Naive thymus-derived CD4-positive, alpha-beta T cell (primary cell): Measurements from ENCODE around the gene FES. TPM values are rescaled to one million over a fixed set of nuclear protein-coding genes. Genes with fewer than 3 reads are reported as not detected.
"Not testable (repeated sequence)": the region's sequence is repeated elsewhere in the genome, so short reads cannot be mapped to it uniquely, and the experiment has no call there.

Experiments
- ATAC-seq: fragments of 150-1000 bp; cut with Tn5 transposase; 2 replicates; pipeline ENCODE4 v1.10.0; 2021; ENCODE audit warnings: mild to moderate bottlenecking, moderate library complexity
- CTCF ChIA-PET: fragments of 350-600 bp; sonication (Branson Sonifier 250); formaldehyde crosslinking; loops from one replicate; lab custom pipeline; 2021; ENCODE audit warnings: antibody characterized with exemption; lab: Charles Lee
- POLR2A ChIA-PET: fragments of 350-600 bp; sonication (Branson Sonifier 250); formaldehyde crosslinking; loops from one replicate; lab custom pipeline; 2021; ENCODE audit warnings: antibody characterized with exemption, inconsistent platforms; lab: Charles Lee
- DNase-seq, 9 donors: peaks; one replicate each; pipeline versions ENCODE4 v3.0.0 to v3.0.0-alpha.2; 2020 to 2022; ENCODE audit warnings: mixed read lengths in 1 of 9
- H3K27ac ChIP-seq: one replicate; pipeline ENCODE4 v1.7.0; 2013; ENCODE audit warnings: mild to moderate bottlenecking, low read depth, low read length, moderate library complexity
- H3K27me3 ChIP-seq, 2 donors: one replicate each; pipeline ENCODE4 v1.7.0; 2013; ENCODE audit warnings: low read length in 2 of 2, mild to moderate bottlenecking in 2 of 2, moderate library complexity in 2 of 2; ENCODE audit not compliant: control insufficient read depth in 2 of 2, insufficient read depth in 2 of 2
- H3K36me3 ChIP-seq, 3 experiments: 1 replicate in 2 of 3; 2 replicates in 1 of 3; pipeline ENCODE4 v1.7.0; 2013; ENCODE audit warnings: low read length in 3 of 3, mild to moderate bottlenecking in 3 of 3, moderate library complexity in 1 of 3; ENCODE audit not compliant: insufficient read depth in 3 of 3, control insufficient read depth in 2 of 3
- H3K4me1 ChIP-seq, 2 donors: one replicate each; pipeline ENCODE4 v1.7.0; 2013; ENCODE audit warnings: low read length in 2 of 2, mild to moderate bottlenecking in 2 of 2, moderate library complexity in 1 of 2; ENCODE audit not compliant: control insufficient read depth in 2 of 2, insufficient read depth in 2 of 2
- H3K4me3 ChIP-seq: 2 replicates; pipeline ENCODE4 v1.7.0; 2013; ENCODE audit warnings: mild to moderate bottlenecking, low read length
- H3K9me3 ChIP-seq, 3 experiments: 1 replicate in 2 of 3; 2 replicates in 1 of 3; pipeline ENCODE4 v1.7.0; 2013; ENCODE audit warnings: low read length in 3 of 3; ENCODE audit not compliant: control insufficient read depth in 2 of 3
- H3K27ac Mint-ChIP-seq, 9 donors: one replicate each; pipeline ENCODE4 v1.8.0; 2020 to 2022; ENCODE audit warnings: mixed read lengths in 9 of 9, mild to moderate bottlenecking in 8 of 9, moderate library complexity in 5 of 9, inconsistent platforms in 2 of 9
- H3K27me3 Mint-ChIP-seq, 5 donors: one replicate each; pipeline ENCODE4 v1.8.0; 2021 to 2022; ENCODE audit warnings: mixed read lengths in 5 of 5, mild to moderate bottlenecking in 1 of 5
- H3K36me3 Mint-ChIP-seq, 5 donors: one replicate each; pipeline ENCODE4 v1.8.0; 2020 to 2022; ENCODE audit warnings: mixed read lengths in 5 of 5, mild to moderate bottlenecking in 3 of 5, inconsistent platforms in 1 of 5
- H3K4me1 Mint-ChIP-seq, 7 donors: one replicate each; pipeline ENCODE4 v1.8.0; 2020 to 2022; ENCODE audit warnings: mixed read lengths in 7 of 7, mild to moderate bottlenecking in 3 of 7, inconsistent platforms in 1 of 7
- H3K4me3 Mint-ChIP-seq, 10 donors: one replicate each; pipeline ENCODE4 v1.8.0; 2020 to 2022; ENCODE audit warnings: mild to moderate bottlenecking in 10 of 10, mixed read lengths in 10 of 10, moderate library complexity in 6 of 10, inconsistent platforms in 2 of 10
- H3K9me3 Mint-ChIP-seq, 11 donors: one replicate each; pipeline ENCODE4 v1.8.0; 2020 to 2022; ENCODE audit warnings: mixed read lengths in 11 of 11, mild to moderate bottlenecking in 4 of 11, inconsistent platforms in 1 of 11, moderate library complexity in 1 of 11
- intact Hi-C, 2 donors: fragments of 100-400 bp; cut with micrococcal nuclease; formaldehyde crosslinking; loops; one replicate each; pipeline ENCODE4 v1.15.1; 2023
- polyA plus RNA-seq, 2 donors: library from polyadenylated mRNA; unstranded; fragments of 300-500 nt; fragmentation: Illumina TruSeq; gene quantifications; one replicate each; pipeline ENCODE4 v1.2.3, GENCODE V29; 2021
- total RNA-seq, 6 experiments: library from RNA in 5 of 6; stranded (reverse) in 5 of 6; gene quantifications; 1 replicate in 5 of 6; 2 replicates in 1 of 6; pipeline ENCODE4 v1.2.3 and lab custom pipeline; 2021 to 2026

Gene FES
- total and polyA plus RNA-seq, 7 experiments from 2014 or later = 2.3 to 78.6 (median 9.1) TPM; not detected in 2

DNA sequence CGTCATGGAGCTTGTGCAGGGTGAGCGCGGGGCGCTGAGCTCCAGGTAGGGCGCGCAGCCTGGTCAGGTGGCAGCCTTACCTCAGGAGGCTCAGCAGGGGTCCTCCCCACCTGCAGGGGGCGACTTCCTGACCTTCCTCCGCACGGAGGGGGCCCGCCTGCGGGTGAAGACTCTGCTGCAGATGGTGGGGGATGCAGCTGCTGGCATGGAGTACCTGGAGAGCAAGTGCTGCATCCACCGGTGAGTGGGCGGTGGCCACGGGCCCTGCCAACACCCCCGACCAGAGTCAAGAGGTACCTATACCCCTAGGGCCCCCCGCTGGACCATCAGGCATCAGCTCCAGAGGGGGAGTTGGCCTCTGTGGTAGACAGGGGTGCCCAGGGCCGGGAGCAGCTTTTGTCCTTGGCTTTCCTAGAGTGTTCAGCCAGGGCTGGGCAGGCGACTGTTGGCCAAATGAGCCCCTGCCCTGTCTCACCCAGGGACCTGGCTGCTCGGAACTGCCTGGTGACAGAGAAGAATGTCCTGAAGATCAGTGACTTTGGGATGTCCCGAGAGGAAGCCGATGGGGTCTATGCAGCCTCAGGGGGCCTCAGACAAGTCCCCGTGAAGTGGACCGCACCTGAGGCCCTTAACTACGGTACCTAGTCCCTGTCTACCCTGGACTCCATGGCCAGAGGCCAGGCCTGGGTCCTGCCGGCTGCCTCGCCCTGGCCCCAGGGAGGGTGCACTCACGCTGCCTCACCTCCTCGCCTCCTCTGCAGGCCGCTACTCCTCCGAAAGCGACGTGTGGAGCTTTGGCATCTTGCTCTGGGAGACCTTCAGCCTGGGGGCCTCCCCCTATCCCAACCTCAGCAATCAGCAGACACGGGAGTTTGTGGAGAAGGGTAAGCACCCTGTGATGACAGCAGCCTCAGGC lies 9.1 kb downstream of the FES start:
- Histone ChIP-seq H3K27me3 (no peaks in the 10 kb centered on the region), H3K36me3 (no peaks in the 10 kb centered on the region), H3K4me1 (peaks cover 0 to 7% of the 10 kb centered on the region in 2 donors), H3K4me3 (no peak overlapping the region), H3K9me3 (no peaks in the 10 kb centered on the region), H3K27ac (no peak overlapping the region)
- Mint-ChIP-seq H3K27ac (no peak overlapping the region), H3K4me3 (no peak overlapping the region), H3K4me1 (peaks cover 0 to 6% (median 0%) of the 10 kb centered on the region in 7 donors), H3K27me3 (peaks cover 0 to 2% (median 0%) of the 10 kb centered on the region in 5 donors), H3K36me3 (peaks cover 0 to 25% (median 0%) of the 10 kb centered on the region in 5 donors), H3K9me3 (peaks cover 0 to 1% (median 0%) of the 10 kb centered on the region in 11 donors)
- ChIA-PET POLR2A (interaction anchor here (0.6 kb wide), 1 partner anchor 31 kb away, joined by 3 read pairs; no protein-coding TSS in a partner anchor), CTCF (no interaction called here)
- ATAC-seq (no peak), DNase-seq (no peak)
- intact Hi-C loops = no loop called here

DNA sequence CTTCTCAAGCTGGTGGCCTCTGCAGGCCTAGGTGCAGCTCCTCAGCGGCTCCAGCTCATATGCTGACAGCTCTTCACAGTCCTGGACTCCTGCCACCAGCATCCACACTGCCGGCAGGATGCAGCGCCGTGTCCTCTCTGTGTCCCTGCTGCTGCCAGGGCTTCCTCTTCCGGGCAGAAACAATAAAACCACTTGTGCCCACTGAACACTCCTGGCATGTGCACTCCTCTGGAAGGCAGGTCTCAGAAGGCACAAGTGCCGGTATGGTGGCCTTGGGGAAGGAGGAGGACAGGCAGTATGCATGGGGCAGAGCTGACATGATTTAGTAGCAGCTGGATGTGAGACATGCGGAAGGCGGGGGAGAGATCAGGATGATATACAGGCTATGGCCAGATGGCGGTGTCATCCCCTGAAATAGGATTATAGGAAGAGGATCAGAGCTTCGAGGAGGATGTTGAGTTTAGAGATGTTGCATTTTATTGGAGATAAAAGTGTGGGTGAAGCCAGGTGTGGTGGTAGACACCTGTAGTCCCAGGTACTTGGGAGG lies 11.3 kb downstream of the FES start:
- peak overlapping the region in 1 of 9 donors; percentile 74 for H3K27ac Mint-ChIP-seq
- POLR2A ChIA-PET = interaction anchor here (0.6 kb wide), 1 partner anchor 218 kb away, joined by 3 read pairs; no protein-coding TSS in a partner anchor
- no peaks in the 10 kb centered on the region for H3K4me1 ChIP-seq

DNA sequence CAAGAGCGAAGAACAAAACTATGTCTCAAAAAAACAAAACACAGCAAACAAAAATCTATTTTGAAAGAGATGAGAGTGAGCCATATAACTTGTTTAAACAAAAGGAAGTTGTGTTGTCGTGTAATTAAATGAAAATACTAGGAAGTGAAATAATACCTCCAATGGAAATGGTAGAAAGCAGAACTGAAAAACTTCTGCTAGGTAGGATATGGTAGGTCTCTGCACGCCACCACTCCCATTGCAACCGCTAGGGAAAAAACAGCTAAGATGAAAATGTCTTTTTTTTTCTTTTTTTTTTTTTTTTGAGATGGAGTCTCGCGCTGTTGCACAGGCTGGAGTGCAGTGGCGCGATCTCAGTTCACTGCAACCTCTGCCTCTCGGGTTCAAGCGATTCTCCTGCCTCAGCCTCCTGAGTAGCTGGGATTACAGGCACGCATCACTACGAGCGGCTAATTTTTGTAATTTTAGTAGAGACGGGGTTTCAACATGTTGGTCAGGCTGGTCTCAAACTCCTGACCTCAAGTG lies 12.9 kb downstream of the FES start:
- ChIA-PET CTCF (interaction anchor here (0.8 to 1.2 kb wide), 2 partner anchors 12 to 35 kb away, joined by 4 read pairs; partner anchors contain the start of gene HDDC3), POLR2A (interaction anchor here (1.2 to 1.3 kb wide), 2 partner anchors 11 to 34 kb away, joined by 3 read pairs; no protein-coding TSS in a partner anchor)
- peaks cover 0 to 15% (median 0%) of the 10 kb centered on the region in 5 donors for H3K36me3 Mint-ChIP-seq
- H3K4me3 ChIP-seq, DNase-seq, H3K4me3 Mint-ChIP-seq, H3K4me1 ChIP-seq, intact Hi-C loops, H3K27ac ChIP-seq, H3K27me3 ChIP-seq, H3K9me3 ChIP-seq, H3K36me3 ChIP-seq, H3K9me3 Mint-ChIP-seq, H3K27me3 Mint-ChIP-seq: not testable (repeated sequence)
- peaks cover 0 to 21% (median 12%) of the 10 kb centered on the region in 7 donors for H3K4me1 Mint-ChIP-seq
- peak; percentile 63 for ATAC-seq
- peak overlapping the region in 1 of 9 donors; percentile 51 for H3K27ac Mint-ChIP-seq

More for the DNA sequence above, 11.3 kb downstream of the FES start:
- Mint-ChIP-seq H3K4me3 (no peak overlapping the region), H3K36me3 (peaks cover 0 to 18% (median 0%) of the 10 kb centered on the region in 5 donors), H3K27me3 (no peaks in the 10 kb centered on the region), H3K4me1 (peaks cover 0 to 9% (median 0%) of the 10 kb centered on the region in 7 donors), H3K9me3 (peaks cover 0 to 1% (median 0%) of the 10 kb centered on the region in 11 donors)
- Histone ChIP-seq H3K9me3 (no peaks in the 10 kb centered on the region), H3K36me3 (no peaks in the 10 kb centered on the region), H3K27me3 (no peaks in the 10 kb centered on the region), H3K27ac (no peak overlapping the region), H3K4me3 (no peak overlapping the region)
- ATAC-seq = no peak
- CTCF ChIA-PET = interaction anchor here (0.6 to 1.5 kb wide), 2 partner anchors 8 to 9 kb away, joined by 3 to 5 read pairs; no protein-coding TSS in a partner anchor
- intact Hi-C loops = no loop called here
- DNase-seq = no peak

DNA sequence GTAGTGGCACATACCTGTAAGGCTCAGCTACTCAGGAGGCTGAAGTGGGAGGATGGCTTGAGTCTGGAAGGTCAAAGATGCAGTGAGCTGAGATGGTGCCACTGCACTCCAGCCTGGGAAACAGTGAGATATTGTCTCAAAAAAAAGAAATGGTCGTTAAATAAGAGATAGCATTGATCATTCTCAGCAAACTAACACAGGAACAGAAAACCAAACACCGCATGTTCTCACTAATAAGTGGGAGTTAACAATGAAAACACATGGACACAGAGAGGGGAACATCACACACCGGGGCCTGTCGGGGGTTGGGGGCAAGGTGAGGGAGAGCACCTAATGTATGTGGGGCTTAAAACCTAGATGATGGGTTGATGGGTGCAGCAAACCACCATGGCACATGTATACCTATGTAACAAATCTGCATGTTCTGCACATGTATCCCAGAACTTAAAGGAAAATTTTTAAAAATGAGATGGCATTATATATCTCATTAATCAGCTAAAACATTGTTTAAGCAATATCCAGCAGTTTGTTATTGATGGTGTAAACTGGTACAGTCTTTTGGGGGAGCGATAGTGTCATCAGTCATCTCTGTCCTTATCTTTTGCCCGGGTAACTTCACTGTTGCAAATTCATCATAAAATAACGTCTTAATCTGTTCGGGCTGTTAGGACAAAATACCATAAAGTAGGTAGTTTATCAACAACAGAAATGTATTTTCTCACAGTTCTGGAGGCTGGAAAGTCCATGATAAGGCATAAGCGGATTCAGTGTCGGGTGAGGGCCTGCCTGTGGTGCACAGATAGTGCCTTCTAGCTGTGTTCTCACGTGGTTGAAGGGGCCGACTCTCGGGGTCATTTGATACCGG lies 17.1 kb downstream of the FES start:
- ATAC-seq (no peak), DNase-seq (no peak)
- Mint-ChIP-seq H3K27ac (peak overlapping the region; percentile 81 to 95 (median 90)), H3K9me3 (no peaks in the 10 kb centered on the region), H3K4me3 (peak overlapping the region; percentile 85 to 96 (median 90)), H3K27me3 (no peaks in the 10 kb centered on the region), H3K36me3 (peaks cover 9 to 15% (median 11%) of the 10 kb centered on the region in 5 donors), H3K4me1 (peaks cover 11 to 40% (median 34%) of the 10 kb centered on the region in 7 donors)
- H3K27ac ChIP-seq = peak overlapping the region; percentile 72
- ChIA-PET CTCF (interaction anchor here (0.7 to 8.0 kb wide), 4 partner anchors 15 to 402 kb away, joined by 3 to 150 read pairs (median 10); partner anchors contain the start of genes HDDC3 and UNC45A), POLR2A (interaction anchor here (0.7 to 8.3 kb wide), 3 partner anchors 30 to 382 kb away, joined by 3 to 213 read pairs (median 3); partner anchors contain the start of genes HDDC3 and UNC45A)
- peaks cover 12 to 17% of the 10 kb centered on the region in 2 donors for H3K4me1 ChIP-seq
- H3K9me3 ChIP-seq = no peaks in the 10 kb centered on the region
- H3K4me3 ChIP-seq = no peak overlapping the region
- H3K27me3 ChIP-seq = no peaks in the 10 kb centered on the region
- peaks cover 0 to 15% (median 4%) of the 10 kb centered on the region in 3 experiments for H3K36me3 ChIP-seq
- intact Hi-C loops = loop anchor here (1.0 to 5.0 kb wide), 5 partner anchors 33 to 549 kb away; partner anchors contain the start of genes BLM (in 1 of the 2), VPS33B (in 1 of the 2) and ZNF774 (in 1 of the 2)

DNA sequence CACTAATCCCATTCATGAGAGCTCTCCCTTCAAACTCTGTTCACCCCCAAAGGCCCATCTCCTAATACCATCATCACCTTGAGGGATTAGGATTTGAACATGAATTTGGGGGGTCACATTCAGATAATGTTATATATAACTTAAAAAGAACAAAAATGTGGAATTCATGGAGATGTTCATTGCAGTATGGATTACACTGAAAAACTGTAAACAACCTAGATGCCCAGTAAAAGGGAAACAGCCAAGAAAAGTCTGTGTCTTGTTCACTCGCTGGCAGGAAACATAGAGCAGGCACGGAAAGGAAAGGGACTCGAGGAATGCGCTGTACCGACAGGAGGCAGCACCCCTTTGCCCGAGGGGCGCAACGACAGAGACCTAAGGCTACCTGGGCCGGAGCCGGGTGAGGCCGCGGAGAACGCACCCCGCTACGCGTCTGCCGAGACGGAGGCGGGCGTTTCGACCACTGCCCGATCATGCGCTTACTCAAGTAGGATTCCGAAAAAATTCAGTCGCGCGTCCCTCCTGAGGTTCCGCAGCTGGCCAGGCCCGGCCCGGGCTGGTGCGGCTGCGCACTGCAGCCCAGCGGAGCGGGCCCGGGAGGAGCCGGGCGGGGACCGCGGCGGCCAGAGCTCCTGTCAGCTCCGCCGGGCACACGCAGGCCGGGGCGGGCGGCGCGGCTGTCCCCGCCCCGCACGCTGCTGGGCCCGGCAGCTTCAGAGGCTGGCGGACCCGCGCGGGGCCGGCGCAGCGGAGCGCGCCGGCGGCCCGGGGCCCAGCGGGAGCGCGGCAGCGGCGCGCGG lies 17.9 kb downstream of the FES start:
- peak; percentile 84 for ATAC-seq
- peak overlapping the region; percentile 85 to 96 (median 90) for H3K4me3 Mint-ChIP-seq
- CTCF ChIA-PET = interaction anchor here (0.6 to 8.0 kb wide), 7 partner anchors 16 to 403 kb away, joined by 3 to 150 read pairs (median 5); partner anchors contain the start of genes HDDC3 and UNC45A
- H3K27me3 ChIP-seq = no peaks in the 10 kb centered on the region
- DNase-seq = peak; percentile 60 to 81 (median 73)
- H3K27ac Mint-ChIP-seq = peak overlapping the region; percentile 81 to 95 (median 90)
- peaks cover 11 to 37% (median 34%) of the 10 kb centered on the region in 7 donors for H3K4me1 Mint-ChIP-seq
- peaks cover 12 to 17% of the 10 kb centered on the region in 2 donors for H3K4me1 ChIP-seq
- H3K4me3 ChIP-seq = peak overlapping the region; percentile 82
- no peaks in the 10 kb centered on the region for H3K27me3 Mint-ChIP-seq
- peaks cover 9 to 18% (median 11%) of the 10 kb centered on the region in 5 donors for H3K36me3 Mint-ChIP-seq
- intact Hi-C loops = loop anchor here (1.0 to 5.0 kb wide), 5 partner anchors 32 to 550 kb away; partner anchors contain the start of genes BLM (in 1 of the 2), VPS33B (in 1 of the 2) and ZNF774 (in 1 of the 2)
- H3K9me3 Mint-ChIP-seq = no peaks in the 10 kb centered on the region
- H3K9me3 ChIP-seq = no peaks in the 10 kb centered on the region
- H3K36me3 ChIP-seq = peaks cover 0 to 23% (median 12%) of the 10 kb centered on the region in 3 experiments
- H3K27ac ChIP-seq = peak overlapping the region; percentile 72
- POLR2A ChIA-PET = interaction anchor here (0.7 to 8.3 kb wide), 5 partner anchors 19 to 383 kb away, joined by 3 to 213 read pairs (median 4); partner anchors contain the start of genes HDDC3, RCCD1 and UNC45A
